NOMO-1 treated with DMSO at 0.1 percent for 48 hours (cell line): Measurements from ENCODE around the gene BDP1.
A peak's percentile ranks its signal among the peaks of the same experiment; 100 is the strongest.
"Not testable (repeated sequence)": the region's sequence is repeated elsewhere in the genome, so short reads cannot be mapped to it uniquely, and the experiment has no call there.

Experiments
- DNase-seq: peaks from one replicate; lab custom pipeline; 2025; ENCODE audit not compliant: unreplicated experiment; lab: John Stamatoyannopoulos, UW

Gene BDP1, protein sequence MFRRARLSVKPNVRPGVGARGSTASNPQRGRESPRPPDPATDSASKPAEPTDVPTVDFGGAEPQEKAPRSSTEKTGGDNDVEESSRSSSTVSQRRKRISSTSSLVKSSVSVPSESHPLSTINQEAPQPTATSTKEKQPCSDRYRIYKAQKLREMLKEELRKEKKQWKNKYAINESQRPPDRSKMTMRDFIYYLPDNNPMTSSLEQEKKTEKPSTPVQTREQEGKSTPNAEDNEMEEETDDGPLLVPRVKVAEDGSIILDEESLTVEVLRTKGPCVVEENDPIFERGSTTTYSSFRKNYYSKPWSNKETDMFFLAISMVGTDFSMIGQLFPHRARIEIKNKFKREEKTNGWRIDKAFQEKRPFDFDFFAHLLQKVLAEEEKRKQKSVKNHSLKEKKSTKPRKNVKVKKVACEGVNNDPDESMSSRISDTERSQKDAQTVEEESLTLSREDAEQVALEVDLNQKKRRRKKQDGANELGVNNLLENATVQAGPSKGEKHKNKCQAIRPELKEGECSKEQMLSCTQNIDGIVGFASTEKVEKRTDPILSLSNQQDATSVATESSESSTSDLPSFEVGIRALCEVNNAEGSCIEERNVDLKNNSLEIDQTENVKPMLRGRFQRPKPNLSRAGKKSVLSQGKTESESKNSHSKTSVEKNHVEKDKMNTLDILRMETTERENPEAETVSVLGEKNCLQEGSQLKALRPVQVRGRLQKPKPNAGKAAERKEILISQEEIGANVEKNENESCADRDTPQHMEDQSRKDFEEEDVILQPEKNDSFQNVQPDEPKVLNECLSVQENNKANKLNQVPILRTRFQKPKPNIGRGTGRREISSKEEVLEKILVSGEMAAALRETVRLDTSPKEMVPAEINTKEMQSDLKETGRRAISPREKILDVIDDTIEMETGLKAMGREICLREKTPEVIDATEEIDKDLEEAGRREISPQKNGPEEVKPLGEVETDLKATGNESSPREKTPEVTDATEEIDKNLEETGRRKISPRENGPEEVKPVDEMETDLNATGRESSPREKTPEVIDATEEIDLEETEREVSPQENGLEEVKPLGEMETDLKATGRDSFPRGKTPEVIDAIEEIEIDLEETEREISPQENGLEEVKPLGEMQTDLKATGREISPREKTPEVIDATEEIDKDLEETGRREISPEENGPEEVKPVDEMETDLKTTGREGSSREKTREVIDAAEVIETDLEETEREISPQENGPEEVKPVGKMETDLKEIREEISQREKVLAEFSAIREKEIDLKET (N-terminal part only)

DNA sequence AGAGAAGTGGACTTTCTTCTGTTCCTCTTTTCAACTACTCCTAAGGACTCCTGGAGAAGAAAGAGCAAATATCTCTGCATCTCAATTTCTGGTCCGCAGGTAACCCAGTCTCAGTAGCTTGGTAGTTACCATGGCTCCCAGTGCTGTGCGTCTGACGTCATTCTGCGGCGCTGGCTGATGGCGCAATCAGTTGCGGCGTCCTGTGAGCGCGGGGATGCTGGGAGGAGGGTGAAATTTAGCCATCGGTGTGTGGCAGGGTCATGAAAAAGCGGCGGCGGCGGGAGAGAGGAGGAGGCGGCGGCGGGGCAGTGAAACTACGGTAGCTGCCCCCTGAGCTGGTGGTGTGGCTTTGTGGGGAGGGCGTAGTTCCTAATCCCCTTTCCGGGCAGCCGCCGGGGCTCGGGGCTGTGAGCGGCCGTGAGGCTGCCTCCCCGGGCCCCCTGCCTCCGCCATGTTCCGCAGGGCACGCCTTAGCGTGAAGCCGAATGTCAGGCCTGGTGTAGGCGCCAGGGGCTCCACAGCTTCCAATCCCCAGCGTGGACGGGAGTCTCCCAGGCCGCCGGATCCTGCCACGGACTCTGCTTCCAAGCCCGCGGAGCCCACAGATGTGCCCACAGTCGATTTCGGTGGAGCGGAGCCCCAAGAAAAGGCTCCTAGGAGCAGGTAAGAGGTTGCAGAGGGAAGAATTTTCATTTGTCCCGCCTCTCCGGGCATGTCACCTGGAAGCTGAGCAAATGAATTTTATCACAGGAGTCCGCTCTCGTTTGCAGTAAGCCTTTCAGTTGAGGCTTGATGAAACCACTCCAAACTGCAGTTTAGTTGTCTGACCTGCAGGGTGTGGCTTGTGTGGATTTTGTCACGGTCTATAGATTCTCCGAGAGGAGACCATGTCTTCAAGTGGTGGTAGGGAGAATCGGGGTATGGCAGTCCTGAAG is at the start of gene BDP1:
Gene BDP1, plus strand, starts transcription at position 225 of the 935 bp plus-strand sequence. Its CDS starts 227 bp downstream, at position 452.
- peak; percentile 86 for DNase-seq

DNA sequence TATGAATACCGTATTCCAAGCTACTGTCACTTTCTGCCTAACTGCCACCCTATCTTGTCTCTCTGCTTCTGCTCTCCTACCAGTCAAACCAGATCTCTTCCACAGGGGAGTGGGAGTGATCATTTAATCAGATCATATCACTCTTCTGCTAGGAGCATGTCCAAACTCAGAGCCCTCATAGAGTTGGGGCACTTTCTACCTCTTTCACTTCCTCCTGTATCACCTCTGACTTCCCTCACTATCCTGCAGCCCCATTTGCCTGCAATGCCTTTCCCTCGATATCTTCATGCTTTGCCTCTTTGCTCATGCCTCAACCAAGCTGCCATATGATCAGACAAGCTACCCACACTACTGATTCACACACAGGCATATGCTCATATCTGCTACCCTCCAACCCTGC is 45.4 kb upstream of the BDP1 start:
- not testable (repeated sequence) for DNase-seq

DNA sequence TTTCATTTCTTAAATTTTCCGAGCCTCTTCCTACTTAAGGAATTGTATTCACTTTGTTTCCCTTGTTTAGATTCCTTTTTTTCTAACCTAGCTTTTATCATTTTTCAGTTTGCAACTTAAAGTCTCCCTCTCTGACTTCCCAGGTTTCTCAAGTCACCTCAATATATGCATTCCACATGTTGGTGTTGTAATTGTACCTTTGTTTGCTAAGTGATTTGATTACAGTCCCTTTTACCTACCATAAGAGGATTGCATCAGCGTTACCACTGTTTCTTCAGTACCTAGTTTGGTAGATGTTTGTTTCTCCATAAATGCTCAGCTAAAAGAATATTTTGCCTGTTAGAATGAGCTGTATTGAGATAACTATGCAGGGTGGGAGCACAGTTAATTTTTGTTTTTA is 39.8 kb upstream of the BDP1 start:
- DNase-seq = not testable (repeated sequence)

DNA sequence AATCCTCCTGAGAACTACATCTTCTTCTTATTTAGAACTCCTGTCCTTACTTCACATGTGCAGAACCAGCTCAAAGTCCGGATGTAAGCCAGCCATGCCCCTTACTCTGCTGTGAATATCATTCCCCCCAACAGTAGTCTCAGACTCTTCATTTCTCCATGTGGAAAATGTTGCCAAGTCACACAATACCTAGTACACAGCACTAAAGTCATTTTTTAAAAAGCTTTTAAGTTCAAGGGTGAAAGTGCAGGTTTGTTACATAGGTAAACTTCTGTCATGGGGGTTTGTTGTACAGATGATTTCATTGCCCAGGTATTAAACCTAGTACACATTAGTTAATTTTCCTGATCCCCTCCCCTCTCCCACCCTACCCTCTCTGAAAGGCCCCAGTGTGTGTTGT is 37.4 kb upstream of the BDP1 start:
- not testable (repeated sequence) for DNase-seq

DNA sequence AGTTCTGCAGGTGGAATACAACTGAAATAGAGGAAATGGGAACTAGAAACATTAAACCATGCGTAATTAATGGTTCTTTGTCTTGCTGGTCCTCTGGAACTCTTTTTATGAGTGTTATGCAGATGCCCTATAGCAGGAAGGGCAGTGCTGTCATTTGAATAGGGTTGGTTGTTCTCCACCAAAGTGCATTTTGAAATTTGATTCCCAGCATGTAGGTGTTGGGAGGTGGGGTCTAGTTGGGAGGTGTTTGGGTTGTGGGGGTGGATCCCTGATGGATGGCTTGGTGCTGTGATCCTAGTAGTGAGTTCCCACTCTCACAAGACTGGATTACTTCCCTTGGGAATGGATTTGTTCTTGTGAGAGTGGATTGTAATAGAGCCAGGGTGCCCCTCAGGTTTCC is 34.2 kb upstream of the BDP1 start:
- DNase-seq = not testable (repeated sequence)

DNA sequence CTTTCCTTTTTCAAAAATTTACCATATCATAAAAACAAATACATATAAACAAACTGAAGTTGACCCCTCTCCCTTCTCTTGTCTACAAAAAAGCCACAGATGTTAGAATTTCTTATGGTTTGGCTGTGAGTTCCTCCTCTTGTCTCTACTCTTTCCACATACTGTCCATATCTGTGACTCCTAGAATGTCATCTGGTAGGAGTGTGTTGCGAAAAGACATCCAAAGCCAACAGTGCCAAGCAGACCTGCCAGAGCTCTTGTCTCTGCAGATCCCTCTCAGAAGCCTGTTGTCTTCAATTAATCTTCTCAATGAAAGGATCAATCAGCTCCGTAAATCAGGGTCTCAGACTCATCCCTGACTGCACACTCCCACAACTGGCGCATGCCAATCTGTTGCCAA is 31.6 kb upstream of the BDP1 start:
- DNase-seq = not testable (repeated sequence)

DNA sequence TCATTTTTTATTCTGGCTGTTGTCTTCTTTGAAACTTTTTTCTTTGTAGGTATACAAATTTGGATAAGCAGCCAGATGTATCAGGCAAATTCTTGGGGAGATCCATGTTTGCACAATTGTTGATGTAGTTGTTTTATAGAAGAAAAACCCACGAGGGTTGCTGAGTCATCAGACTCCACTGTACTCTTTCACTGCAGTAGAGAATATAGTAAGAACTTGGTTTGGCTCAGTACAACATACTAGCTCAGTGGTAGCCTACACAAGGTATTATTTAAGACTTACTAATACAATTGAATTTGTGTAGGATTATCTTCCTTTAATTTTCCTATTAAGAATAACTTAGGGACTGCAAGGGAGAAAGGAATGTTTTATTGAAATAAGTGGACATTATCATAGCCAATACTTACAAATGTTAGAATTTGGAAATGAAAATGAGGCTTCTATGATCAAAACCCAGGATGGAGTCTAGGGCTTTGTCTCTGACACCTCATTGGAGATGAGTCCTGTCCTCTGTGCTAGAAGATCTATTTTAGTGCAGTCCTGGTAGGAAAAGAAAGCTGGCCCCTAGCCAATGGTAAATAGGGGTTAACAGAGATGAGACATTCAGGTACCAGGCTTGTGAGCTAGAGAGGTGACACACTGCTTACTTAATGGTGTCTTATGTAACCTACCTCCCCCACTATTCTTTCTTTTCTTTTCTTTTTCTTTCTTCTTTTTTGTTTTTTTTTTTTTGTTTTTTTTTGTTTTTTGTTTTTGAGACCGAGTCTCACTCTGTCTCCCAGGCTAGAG is 28.6 kb upstream of the BDP1 start:
- not testable (repeated sequence) for DNase-seq

DNA sequence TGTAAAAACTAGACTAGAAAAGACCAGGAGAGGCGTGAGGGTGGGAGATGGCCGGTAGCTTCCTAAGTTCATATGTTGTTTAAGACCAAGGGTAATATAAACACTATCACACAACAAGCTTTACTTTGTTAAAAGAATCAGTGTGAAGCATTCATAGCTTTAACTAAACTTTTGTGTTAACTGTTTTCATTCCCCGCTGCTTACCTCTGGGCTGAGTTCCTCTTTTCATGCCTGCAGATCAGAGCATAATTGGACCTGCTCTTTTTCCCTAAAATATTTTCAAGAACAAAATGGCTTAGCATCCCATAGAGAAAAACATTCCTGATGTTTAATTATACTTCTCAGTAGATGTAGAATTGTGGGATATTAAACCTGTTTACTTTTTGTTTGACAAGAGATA is 23.0 kb upstream of the BDP1 start:
- DNase-seq = not testable (repeated sequence)

DNA sequence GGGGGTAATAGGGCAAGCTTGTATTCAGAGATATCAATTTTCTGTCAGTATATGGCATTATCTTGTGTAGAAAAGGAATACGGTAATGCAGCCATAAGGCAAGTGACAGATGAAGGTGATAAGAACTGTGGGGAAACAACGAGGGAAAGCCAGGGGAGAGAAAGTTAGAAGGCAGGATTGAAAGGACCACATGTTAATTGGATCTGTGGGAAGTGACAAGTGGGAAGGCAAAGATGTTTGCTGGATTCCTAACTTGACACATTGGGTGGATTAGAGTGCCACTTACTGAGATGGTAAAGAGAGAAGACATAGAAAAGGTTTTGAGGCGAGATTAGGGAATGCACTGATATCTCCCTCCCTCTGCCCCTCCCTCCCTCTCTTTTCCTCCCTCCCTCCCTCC is 20.6 kb upstream of the BDP1 start:
- DNase-seq = not testable (repeated sequence)

DNA sequence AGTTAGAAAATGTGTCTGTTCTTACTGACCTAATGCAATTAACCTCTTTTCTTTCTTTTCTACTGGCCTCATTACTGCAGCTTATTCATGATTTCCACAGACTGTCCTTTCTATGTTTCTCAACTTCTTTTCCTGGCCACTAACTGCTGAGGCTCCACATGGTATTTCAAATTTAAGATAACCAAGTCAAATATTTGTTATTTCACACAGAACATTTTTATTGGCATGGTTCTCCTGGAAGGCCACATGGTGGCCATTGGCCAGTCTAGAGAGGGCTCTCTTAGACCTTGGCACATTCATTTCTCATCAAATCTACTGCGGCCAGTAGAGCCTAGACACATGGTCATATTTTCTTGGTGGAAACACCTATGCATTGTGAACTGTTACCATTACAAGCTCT is 13.9 kb upstream of the BDP1 start:
- not testable (repeated sequence) for DNase-seq

DNA sequence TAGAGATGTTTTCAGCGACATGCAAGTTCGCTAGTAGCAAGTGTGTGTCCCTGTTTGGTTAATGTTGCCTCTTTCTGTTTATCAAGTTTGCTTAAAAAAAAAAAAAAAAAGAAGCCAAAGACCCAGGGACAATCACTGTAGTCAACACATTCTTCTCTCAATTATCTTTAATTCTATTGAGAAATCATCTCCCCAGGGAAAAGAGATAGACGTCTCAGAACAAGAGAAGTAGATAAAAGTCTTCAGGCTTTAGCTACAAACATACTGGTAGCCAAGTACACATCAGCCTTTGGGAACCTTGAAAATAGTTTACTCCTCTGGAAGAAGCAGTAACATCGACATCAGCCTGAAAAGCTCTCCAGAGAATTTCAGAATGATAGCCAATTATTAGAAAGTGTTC is 11.6 kb upstream of the BDP1 start:
- DNase-seq = not testable (repeated sequence)

DNA sequence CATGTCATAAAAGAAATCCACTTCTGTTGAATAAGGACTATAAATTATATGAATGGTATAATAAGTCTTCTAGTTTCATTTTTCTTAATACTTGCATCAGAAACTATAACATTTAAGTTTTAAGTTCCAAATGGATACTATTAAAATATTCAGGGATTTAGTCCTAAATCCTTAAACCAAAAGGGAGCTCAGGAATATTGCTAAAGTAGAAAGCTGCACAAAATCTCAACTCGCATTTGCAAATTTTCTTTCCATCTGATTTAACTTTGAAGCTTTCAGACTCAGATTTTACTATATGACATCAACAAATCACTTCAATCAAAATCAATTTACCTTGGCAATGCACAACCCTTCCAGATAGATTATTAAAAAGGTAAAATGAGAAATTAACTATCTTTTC is 10.4 kb upstream of the BDP1 start:
- not testable (repeated sequence) for DNase-seq

DNA sequence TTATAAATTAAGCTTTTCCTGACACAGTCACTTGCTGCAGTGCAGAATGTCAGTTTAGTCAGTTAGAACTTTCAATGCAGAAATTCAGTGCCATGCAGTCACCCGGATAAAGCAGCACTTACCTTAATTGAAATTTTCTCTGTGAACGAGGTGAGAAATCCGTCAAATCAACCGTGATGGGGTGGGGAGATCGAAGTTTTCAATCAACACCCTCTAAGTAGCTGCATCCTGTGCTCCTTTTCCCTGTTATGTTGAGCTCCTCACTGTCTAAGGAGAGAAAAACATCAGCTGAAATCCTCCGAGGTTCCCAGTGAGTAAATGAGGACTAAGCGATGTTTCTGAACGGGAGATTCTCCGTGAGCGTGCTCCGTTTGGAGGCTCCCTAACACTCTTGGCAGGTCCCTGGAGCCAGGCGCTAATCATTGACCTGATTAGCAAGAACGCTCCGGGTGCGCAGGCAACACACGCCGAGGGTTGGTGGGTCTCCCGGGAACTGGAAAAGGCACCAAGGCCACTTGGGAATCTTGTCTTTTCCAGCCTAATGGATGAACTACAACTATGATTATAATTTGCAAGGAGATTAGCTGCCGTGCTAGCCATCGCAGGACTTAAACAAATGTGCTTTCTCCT is 9.8 kb upstream of the BDP1 start:
- DNase-seq = not testable (repeated sequence)

DNA sequence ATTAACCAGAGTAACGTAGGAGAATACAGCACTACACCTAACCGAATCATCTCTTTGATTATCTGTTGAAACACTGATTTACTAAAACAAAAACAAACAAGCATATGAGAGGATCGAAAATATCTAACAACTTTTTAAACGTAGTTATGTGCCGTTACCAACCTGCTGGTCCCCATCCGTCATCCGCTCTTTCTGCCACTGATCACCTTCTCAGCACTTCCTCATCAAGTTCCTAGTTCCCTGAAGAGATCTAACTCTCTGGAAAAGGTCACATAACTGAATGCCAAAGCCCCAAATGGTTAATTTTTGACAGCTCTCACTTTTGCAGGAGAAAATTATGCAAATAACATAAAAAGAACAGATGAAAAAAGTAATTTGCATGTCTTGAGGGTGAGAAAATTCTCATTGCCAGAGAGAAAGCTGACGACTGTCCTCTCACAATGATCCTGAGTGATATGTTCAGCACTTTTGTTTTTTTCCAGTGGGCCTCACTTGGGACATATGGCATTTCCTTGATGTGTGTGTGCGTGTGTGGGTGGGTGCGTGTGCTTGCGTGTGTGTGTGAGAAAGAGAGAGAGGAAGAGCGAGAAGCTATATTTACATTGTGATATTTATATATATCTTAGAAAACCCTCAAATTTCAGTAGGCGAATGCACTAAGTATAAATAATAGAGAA is 8.8 kb upstream of the BDP1 start:
- DNase-seq = not testable (repeated sequence)

DNA sequence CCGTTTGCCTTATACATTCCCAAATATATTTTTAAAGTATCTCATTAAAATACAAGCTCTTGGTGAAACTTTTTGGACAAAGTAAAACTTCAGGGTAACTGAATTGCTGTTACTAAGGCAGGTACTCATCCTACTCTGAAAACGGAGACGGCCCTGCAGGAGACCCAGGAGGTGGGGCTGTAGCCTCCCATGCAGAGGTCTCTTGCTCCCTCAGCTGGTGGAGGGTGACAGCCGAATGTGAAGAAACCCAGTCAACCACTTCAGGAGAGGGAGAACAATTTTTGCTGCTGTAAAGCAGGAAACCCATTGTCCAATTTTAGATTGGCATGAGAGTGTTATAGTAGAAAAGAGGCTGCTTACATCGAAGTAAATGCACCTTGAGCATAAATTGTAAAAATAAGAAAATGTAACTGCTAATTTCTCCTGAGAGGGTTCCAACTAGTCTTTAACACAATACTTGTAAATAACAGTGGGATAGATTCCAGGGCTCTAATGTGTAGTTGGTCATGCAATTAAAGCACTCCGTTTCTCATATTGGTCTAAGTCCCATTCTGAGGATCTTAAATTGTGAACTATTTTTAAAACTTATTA is 8.1 kb upstream of the BDP1 start:
- DNase-seq = peak; percentile 20

DNA sequence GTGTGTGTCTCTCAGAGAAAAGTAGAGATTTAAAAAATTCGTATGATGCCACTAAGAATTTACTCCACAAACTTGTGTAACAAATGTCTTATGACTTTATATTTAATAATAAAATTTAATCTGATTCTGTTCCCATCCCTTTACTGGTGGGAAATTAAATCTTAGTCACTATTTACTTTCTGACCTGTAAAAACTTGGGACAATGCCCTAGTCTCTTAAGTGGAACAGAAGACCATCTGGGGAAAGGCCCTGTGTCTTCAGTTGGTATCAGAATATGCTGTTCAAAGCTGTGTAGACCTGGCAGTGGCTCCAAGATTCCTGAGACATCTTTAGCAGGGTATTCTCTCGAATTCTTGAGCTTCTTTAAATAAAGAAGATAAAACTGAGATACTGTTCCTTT is 2.6 kb upstream of the BDP1 start:
- no peak for DNase-seq

DNA sequence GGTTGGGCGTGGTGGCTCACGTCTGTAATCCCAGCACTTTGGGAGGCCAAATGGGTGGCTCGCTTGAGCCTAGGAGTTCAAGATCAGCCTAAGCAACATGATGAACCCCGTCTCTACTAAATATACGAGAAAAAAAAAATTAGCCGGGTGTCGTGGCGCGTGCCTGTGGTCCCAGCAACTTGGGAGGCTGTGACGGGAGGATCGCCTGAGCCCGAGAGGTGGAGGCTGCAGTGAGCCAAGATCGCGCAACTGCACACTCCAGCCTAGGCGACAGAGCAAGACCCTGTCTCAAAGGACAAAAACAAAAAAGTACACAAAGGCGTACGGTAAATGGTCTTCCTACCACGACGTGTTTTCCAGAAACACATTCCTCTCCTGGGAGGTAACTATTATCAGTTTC is 538 bp upstream of the BDP1 start:
- no peak for DNase-seq

DNA sequence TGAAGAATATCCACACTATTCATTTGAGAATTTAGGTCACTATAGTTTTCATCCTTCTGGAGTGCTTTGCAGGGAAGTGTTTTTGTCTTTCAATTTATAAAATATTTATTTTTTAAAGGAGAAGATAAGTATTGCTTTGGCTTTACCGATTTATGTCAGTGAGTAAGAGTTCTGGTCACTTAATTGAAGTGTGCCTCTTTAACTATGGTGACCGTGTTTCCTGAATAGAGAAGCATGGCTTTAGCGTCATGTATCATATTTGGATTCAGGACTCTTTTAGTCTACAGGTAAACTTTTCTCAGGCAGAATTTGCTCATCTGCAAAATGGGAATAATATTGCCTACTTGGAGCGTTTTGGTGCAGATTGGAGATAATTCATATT is 902 bp downstream of the BDP1 start:
- peak; percentile 39 for DNase-seq
